HG02798 (cell line): ENCODE data around the gene OSM.

ENCODE experiments used
- ATAC-seq: cut with Tn5 transposase; IDR thresholded peaks from one replicate; pipeline ENCODE4 v1.9.1; 2021; ENCODE audit warnings: mild to moderate bottlenecking; ENCODE audit not compliant: unreplicated experiment, poor library complexity

The OSM gene

DNA sequence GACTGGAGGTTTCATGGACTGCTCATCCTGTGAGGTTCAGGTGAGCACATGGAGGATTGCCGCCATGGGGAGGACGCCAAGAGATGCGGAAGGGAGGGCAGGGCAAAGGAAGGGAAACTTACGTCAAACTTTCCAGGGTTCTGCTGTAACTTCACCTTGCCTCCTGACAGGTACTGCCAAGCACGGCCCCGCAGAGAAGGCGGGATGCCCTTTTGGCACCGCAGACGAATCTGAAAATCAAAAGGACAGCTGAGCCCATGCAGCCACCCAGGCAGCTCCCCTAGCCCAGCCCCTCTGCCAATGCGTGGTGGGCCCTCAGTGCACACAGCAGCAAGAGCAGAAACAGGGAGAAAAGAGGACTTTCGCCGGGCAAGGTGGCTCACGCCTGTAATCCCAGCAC is 32.7 kb upstream of the OSM start:
- ATAC-seq = no peak

DNA sequence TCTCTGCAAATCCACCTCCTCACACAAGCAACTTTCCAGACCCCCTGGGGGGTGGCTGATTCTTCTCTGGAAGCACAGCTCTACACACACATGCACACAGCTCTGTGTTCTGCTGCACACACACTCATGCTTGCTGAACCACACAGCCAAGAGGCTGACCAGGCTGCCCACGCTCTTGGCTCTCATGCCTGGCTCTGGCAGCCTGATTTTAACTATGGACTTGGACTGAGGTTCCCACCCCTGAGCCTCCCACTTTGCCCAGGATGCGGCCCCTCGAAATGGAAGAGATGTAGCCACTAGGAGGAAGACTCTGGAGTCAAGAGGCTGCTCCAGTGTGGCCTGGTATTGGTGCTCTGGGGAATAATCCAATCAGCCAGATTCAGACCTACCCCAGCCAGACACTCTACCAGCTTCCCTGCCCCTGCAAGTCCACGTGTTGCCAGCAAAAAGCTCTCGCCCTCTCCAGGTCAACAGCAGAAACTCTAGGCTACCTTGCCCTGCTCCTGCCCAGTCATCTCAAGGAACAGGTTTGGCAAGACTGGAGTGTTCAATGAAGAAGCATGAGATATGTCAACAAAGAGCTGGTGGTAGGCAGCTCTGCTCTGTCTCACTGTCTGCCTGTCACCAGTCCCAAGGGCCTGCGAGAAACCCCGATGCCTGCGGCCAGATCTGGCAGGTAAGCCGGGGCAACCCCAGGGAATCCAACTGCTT is 31.5 kb upstream of the OSM start:
- no peak for ATAC-seq

DNA sequence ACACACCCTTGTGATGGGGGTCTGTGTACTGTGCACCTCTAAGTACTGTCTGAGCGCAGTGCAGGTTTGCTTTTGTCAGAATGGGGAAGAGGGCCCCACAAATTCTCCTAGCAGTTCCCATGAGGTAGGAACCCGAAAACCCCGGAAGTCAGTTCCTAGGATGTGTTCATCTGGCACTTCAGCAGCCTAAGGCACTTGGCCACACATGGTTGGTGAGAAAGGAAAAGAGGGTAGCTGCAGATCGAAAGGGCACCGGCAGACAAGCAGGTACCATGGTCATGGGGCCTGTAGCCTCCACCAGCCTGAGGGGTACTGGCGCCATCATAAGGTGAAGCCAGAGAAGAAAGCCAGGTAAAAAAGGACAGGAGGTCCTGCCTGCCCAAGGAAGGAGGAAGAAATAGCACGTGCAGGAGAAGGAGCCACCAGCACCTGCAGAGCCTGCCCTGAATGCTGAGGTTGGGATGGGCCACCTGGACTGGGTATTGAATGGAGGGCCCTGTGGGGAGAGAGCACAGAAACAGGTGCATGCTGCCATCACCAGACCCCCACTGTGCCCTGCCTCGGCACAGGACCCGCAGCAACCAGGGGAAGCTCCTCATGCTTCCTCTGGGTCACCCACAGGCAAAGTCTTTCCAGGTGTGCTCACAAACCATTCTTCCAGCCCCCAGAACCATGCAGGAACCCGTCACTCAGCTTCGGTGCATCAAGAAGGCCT is 30.8 kb upstream of the OSM start:
- no peak for ATAC-seq

DNA sequence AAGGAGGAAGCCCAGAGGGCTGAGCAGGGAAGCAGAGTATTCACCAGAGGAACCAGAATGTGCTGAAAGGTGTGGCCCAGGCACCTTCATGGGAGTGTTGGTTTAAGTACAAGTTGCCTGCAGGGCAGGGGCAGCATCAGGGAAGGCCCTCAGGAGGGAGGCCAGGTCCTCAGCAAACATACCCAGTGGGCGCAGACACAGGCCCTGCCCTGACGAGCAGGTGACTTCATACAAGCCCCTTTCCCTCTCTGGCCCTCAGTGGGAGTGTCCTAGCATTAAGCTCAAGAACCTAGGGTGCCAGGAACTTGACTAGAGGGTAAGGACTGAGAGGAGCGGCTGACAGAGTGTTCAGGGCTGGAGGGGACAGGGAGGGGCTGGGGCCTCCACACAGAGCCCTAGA is 30.2 kb upstream of the OSM start:
- ATAC-seq = no peak

DNA sequence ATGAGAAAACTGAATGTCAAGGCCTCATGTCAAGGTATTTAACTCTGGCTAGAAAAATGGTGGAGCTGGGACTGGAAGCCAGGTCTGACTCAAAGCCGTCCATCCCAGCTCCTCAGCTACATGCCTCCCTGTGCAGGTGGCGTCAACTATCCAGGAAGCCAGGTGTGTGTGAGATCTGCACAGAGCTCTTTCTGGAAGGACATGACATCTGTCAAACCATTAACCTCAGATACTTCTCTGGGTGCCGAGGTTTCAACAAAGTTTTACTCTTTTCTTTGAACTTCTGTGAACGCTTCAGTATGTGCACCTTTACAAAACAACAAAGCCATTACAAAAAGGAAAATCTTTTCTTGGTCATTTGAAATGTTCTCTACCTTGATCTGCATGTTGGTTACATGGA is 29.7 kb upstream of the OSM start:
- no peak for ATAC-seq

DNA sequence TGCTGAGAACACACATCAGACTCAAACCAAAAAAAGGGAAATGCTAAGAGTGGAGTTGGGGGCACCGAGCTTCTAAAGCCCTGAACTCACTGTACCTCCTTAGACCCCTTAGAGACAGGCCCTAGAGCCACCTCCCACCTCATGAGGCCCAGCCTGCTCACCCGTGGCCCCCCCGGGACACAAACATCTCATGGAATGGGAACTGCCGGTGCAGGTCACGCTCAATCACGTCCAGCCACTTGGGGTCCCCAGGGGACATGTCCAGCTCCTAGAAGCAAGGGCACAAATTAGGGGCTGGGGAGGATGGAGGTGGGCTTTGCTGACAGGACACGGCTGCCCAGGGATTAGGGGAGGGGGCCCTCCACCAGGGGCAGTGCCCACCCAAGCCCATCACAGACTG is 28.9 kb upstream of the OSM start:
- ATAC-seq = no peak

DNA sequence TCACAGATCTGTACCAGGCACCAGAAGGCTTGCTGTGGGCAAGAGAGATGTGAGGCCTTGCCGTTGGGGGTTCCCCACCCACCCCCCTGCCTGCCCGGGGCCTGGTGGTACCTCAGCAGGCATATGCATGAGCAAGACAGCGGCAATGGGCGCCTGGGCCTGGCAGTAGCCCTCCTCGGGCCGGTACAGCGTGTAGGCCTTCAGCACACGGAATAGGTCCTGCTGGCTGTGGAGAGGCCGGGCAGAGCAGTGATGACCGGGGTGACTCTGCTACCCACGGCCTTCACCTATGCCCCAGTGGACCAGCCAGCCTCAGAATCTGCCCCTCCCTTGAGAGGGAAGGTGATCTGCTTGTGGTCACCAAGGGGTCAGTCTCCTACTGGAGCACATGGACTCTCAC is 28.2 kb upstream of the OSM start:
- ATAC-seq = no peak

DNA sequence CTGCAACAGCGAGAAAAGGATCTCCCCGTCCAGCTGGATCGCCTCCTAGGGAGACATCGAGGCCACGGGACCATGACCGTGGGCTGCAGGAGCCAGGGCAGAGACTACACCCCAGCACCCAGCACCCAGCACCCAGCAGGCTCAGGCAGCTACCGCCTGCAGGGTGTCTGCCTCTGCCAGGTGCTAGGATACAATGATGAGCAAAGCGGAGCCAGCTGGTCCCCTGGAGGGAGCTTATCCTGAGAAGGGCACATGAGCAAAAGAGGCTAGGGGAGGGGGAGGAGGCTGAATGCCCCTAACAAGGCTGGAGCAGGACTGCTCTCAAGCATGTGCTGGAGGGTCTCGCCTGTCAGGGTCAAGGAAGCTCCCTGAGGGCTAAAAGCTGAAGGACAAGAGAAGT is 27.4 kb upstream of the OSM start:
- no peak for ATAC-seq

DNA sequence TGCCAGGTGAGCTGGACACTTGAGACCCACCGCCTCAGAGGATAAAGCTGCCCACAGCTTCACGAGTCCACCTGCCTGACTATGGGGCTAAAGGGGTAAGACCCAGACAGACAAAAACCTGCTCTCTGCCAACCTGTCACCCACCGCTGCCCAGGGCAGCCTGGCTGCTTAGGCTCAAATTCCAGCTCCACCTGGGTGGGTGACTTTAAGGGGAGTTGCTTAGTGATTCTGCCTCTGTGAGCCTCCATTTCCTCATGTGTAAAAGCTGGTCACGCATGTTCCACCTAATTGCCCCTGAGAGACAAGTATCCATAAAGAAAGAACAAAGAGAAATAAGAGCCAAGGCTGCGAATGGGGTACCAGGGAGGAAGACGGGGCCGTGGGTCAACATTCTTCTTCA is 26.4 kb upstream of the OSM start:
- no peak for ATAC-seq

DNA sequence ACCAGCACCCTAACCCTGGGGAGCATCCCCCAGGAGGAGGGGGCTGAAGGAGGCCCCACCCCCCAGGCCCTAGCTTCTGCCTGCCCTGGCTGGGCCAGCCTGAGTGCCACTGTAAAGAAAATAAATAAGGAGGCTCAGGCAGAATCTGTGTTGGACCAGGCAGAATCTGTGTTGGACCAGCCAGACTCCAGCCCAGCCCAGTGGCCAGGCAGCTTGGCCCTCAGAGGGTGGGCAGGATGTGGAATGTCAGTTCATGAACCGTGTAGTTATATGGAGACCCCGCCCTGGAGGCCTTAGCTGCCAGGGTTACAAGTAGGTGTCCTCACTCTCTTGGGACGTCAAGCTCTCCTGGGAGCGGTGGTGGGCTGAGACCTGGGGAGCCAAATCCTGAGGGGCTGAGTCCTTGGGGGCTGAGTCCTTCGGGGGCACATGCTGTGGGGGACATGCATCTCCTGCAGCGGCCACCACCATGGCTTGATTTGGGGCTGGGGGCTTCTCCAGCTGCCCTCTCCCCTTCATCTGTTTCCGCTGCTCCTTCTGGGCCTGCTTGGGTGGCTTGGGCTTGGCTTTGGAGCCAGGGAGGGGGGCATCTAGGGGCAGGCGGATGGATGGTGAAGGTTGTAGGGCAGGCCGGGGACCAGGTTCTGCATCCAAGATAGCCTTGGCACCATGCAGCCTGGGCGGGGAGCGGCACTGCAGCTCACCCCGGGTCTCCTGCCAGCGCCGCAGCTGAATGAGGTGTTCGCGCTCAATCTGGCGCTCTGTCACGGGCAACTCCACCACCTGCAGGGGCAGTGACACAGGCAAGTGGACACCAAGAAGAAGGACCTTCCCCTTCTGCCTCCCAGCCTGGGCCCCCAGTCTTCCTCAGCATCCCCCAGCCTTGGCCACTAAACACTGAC is 25.7 kb upstream of the OSM start:
- ATAC-seq = no peak

DNA sequence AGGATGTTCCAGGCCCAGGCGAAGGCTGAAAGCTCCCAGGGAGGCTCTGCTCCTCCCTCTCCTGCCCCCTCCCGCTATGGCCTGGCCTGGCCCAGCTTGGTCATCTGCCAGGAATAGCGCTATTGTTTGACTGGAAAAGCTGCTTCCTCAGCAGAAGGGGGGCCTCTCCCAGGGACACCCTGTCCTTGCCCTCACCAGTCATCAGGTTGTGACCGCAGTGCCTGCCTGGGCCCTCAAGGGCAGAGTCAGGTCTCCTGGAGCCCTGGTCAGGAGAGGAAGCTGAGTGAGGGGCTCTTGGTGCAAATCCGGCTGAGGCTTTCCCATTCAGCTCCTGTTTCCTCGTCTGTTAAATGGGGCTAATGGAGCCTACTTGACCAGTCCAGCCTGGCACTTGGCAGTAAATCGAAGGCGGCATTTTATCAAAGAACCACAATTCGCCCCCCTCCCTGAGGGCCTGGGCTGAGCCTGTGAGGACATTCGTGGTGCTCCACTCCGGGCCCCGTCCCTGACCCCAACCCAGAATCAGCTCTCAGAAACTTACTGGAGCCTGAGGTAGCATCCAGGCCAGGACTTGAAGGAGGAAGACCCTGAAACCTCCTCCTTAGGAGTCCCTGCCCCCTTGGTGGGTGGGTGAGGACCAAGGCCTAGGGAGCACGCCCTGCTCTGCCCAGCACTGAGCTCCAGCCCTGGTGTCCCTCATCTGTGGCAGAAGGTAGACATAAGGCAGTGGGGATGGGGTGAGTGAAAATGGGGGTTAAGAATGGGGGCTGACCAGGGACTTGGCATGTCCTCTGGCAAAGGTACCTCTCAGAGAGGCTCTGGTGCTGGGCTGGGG is 24.6 kb upstream of the OSM start:
- ATAC-seq = no peak

DNA sequence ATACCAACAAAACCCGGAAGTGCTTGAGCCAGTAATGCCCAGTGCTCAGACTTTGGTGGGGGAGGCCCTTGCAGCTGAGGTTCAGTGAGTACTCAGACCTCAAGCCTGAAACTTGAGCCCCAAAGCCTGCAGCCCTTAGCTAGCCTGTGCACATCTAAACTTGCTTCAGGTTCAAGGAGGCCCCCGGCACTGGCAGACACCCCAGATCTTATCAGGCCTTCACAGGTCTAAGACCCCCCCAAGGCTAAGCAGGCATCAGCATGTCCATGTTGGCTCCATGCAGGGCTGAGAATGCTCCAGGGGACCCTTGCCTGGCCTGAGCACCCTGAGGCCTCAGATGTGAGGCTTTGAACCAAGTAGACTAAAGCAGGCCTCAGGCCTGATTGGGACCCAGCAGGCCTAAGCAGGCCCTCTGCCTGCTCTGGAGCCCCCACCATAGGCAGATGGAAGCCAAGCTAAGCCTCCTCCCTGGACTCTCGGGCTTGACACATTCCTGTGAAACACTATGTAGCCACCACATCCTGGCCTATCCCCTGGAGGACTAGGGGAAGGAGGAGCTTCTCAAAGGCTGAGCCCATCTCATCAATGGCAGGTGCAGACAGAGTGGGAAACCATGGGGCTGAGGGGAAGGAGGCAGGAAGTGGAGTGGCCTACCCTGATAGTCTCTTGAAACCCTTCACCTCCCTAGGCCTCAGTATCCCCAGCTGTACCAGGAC is 23.8 kb upstream of the OSM start:
- ATAC-seq = no peak

DNA sequence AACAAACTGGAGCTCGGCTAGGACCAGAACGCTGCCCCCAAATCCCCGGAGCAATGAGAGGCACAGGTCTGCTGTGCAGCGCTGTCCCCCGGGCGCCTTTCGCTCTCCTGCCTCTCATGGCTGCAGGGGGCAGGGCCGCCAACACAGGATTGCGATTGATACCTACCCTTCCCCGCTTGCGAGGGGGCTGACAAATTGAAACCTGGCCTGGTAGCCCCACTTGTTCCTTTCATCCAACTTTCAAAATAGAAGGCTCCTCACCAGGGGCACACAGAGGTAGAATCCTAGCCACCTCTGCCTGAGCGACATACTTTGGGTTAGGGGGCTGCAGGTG is 23.3 kb upstream of the OSM start:
- ATAC-seq = peak; percentile 14

DNA sequence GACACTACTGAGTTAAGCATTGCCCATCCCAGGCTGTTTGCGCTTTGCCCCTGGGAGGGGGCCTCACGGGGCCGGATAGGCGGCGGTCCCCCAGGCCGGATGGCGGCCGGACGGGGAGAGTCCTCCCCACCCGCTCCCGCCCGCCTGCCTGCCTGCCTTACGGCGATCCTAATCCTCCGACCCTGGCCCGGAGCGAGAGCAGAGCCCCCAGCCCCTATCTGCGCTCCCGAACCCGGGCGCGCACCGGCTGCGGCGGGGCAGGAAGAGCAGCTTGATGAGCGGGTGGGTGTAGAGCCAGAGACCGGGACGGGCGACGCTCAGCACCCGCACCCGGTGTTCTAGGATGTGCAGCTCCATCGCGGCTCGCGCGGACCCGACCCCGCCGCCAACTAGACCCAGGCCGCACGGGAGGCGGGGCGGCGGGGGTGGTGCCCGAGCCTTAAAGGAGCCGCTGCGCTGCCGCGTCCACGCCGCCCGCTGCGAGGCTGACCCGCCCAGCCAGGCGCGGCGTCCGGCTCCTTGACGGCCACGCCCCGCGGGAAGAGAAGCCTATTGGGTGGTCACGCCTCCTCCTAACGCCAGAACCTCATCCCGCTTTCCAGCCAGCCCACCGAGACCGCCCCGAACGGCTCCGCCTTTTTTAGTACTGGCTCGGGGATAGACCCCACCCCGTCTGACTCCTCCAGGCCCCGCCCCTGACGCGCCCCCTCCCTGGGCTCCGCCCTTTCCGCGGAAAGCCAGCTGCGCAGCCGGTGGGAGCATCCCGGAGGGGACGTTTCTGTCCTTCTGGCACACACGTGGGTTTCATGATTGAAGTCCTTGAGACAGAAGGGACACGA is 22.7 kb upstream of the OSM start, which contains the start of gene CASTOR1:
Gene CASTOR1 (minus strand): TSS at position 365 of the 839 bp plus-strand sequence. CDS start 8 bp downstream, at position 357.
- peak; percentile 75 for ATAC-seq

DNA sequence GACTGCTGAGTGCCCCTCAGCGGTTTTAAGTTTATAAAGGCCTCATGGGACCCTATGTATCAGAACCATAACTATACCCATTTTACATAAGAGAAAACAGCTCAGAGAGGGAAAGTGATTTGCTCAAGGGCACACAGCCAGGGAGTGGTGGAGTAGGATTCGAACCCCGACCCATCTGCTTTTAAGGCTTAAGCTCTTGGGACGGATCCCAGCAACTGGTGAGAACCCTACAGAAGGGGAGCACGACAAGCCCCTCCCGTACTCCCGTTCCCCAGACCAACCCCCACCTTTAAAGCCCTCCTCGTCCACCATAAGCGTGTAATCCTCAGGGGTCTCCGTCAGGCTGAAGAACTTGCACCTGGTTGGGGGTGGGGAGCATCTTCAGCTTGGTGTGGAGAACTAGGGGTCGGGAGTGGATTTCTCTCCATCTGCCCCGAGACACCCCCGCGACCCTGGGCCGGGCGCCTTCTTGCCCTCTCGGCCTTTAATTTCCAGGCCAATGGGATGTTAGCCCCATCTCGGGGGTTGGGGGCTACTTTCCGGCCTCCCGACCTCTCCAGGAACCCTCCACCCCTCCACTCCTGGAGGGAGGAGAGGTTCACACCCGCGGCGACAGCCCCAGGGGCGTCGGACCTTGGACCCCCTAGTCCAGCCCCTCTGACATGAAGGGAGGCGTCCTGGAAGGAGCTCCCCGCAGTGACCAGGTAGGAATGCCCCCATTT is 21.9 kb upstream of the OSM start:
- ATAC-seq = no peak

DNA sequence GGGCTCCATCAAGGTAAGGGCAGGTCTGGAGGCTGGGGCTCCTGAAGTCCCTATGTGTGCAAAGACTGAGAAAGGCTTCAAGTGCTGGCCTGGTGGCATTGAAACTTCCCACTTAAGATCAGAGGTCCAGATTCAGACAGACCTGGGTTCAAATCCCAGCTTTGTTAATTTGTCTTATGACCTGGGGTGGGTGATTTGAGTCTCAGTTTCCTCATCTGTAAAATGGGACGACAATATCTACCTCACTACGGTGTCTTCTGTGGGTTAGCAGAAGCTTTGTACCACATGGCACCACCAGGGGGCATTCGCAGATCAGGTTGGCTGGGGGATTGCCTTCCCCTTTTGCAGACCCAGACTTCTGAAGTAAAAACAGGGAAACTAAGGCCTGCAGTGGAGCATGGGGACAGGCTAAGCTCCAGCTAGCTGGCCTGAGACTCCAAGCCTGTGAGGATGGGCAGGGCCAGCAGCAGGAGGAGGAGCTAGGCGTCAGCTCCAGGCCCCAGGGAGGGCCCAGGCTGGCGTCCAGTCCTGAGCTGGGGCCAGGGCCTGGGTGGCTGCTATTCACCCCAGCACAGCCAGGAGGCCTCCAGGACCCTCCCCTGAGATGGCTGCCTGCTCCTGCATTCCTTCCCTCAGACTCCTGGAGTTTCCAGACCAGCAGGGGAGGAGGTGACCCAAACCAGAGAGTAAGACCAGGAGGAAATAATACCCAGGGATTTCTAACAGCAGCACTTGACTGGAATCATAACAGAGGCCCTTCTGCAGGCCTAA is 21.2 kb upstream of the OSM start:
- no peak for ATAC-seq

DNA sequence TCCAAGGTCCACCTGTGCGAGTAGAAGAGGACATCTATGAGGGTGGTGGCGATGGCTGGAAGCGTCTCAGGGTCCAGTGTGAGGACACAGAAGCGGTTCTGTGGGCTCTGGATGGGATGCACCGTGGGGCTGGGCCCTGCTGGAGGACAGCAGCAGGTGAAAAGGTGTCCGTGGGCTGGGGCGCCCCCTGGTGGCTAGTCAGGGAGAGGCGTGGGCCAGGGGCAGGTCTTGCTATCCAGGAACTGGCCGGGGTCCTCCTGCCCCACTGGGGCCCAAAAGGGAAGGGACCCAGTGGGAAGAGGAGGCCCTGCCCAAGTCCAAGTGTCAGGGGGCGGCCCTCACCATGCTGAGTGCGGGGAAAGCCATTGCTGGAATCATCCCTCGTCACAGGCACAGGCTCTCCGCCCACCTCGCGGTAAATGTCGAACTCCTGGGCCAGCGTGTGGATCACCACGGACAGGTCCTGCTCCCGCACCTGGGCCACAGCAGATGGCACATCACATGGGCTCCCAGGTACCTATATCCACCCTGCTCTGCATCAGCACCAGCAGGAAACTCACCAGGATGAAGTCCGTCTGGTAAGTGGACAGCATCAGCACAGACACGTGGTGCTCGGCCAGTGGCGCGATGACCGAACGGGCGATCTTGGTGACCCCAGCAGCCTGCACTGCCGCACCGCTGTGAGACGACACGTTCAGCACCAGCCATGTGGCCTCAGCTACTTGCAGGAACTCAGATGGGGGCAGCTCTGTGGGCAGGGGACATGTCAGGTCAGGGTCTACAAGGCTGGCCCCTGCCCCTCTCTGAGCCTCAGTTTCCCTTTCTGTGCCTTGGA is 20.4 kb upstream of the OSM start:
- no peak for ATAC-seq
